Stimulated activated CD4-positive, alpha-beta T cell treated with anti-CD3 and anti-CD28 coated beads, Interleukin-15, amount 100 ng/mL, for 24 hours (primary cell): ENCODE measurements around the gene CTNND2.
A peak's percentile ranks its signal among the peaks of the same experiment; 100 is the strongest.

Experiments
- DNase-seq: peaks from one replicate; pipeline ENCODE4 v3.0.0-alpha.2; 2020

CTNND2 gene

DNA sequence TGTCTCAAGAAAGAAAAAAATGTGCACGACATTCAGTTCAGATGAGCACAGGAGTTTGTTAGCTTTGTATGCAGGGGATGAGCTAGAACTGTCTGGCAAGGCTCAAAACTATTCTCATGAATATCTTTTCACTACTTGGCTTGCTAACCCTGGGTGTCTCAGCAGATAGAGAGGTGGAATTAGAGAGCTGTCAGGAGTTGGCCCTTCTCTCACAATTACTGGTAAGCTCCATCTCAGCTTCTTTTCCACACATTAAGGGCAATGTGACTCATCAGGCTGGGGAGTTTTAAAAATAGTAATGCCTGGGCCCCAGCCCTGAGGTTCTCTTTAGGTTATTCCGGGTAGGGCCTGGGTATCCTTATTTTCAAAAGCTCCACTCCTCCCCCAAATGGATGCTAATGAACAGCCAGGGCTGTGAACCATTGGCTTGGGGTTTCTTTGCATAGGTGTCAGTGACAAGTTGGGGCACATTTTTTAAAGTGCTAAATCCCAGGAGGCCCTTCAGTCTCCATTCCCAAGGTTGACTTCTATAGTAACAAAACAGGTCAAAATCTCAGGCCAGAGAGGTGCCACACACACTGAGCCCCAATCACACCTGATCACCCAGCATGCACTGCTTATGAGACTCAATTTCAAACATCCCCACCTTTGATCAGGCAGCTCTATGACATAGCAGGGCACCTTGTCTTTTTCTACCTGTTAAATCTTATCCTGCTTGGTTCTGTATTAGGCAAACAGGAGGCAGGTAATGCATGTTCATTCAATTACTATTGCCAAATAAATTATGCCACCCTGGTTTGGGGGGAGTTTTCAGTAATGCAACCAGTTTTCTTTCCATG lies 903.5 kb downstream of the CTNND2 start:
- no peak for DNase-seq

DNA sequence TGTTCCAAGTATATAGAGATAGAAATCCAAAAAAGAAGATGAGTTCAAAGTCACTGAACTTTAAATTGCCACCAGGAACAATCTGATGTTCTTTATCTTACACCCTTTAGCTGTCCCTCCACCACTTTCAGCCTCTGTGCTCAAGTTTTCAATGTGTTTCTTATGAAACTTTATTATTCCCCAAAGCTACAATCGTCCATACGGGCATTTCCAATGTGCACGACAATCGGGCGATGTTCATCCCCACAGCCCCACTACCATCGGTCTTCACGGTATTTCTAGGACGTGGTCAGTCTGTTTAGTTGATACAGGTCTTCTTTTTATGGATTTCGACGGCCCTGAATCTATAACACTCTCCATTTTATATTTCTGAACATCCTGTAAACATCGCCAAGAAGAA lies 904.5 kb downstream of the CTNND2 start:
- no peak for DNase-seq

DNA sequence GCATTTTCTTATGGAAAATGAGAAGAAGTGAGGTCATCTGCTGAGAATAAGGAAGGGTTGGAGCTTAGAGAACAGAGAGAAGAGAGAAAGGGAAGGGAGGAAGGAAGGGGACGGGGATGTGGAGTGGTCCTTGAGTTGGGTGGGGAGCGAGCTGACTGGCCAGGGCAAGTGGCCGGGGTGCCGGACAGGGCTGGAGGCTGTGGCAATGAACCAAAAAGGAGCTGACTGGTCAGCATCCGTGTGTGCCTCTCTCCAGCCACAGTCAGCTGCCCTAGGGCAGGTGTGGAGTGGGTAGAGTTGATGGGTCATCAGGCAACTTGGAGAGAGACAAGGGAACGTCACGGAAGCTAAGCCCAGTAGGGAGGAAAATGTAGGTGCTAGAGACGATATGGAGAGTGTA lies 908.4 kb downstream of the CTNND2 start:
- DNase-seq: no peak

DNA sequence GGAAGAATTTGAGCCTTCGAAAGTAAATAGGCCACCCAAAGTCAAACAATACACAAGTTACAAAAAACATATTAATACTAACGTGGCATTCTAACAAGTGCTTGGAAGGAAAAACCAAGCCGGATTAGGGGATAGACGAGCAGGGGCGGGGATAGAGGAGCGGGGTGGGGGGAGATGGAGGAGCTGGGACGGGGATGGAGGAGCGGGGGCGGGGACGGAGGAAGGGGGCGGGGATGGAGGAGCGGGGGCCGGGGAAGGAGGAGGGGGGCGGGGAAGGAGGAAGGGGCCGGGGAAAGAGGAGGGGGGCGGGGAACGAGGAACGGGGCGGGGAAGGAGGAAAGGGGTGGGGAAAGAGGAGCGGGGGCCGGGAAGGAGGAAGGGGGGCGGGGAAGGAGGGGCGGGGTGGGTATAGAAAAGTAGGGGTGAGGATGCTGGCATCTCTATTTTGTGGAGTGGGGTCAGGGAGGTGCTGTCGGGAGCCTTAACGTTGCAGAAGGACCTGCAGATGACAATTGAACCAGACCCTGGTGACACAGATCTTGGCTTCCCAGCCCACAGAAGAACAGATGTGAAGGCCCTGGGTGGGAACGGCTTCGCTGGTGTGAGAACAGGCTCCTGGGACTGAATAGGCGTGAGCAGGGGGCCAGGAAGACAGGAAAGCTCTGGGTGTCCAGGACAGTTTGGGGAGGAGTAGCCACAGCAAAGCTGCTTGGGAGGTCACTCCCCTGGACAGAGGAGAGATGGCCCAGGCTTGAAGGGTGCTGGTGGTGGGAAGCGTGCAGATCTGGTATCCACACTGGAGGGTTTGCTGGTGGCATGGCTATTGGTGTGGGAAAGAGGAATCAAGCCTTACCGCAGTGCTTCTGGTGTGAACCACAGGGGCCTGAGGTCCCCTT lies 909.9 kb downstream of the CTNND2 start:
- DNase-seq: no peak

DNA sequence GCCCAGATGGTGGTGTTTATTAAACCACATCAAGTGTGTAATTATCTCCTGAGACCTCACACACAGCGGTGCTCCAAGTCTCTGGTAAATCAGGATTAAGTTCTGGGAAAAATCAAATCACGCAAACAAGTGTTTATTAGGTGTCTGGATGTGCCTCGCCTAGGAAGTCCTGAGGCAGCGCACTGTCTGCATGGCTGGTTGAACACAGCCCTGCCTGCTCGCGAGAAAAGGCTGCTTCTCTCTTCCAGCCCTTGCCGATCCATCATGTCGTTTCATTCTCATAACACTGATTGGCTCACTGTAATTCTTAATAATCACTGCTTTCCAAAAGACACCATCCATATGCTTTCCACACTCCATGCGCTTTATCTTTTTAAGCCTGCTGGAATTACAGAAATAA lies 913.6 kb downstream of the CTNND2 start:
- no peak for DNase-seq

DNA sequence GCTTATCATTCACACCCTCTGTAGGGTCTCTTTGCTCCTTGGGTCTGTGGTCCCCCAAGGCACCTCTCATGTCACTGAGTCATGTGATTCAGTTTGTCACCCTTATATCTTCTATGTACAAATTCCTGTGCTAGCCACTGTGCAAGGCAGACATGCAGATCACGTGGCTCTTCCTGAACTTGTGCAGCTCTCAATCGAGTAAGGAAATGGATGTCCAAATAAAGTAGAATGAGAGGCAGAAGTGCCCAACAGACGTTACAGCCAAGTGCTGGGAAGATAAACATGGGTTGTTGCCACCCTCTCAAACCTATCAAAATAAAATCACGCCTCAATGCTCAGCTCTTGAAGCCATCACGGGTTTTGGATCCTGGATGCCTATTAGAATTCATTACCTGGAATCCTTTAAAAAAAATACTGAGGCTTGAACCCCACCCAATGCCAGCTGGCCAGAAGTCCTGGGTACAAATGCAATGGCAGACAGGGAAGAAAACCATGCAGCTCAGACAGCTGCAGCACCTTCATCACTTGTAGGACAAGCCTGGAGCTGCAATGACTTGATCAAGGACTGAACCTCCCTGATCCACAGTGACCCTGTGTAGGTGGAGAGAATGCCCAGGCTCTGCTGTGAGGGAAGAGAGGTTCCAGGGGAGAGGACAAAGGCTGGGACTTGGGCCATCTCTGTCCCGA lies 914.5 kb downstream of the CTNND2 start:
- no peak for DNase-seq

DNA sequence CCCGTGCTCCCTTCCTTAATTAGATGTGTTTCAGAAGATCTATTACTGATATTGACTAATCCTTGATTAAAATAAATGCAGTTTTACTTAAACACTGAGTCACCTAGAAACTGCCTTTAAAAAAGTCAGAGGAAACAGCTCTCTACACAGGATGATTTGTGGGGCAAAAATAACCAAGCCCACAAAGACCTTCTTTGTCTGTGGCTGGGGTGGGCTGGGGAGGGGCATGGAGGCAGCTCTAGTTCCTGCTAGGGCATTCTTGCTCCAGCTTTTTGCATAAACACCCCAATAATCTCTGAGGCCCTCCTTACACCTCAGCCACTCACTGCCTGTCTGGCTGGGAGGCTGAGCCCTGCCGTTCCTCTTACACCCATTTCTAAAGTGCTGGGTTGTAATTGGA lies 915.6 kb downstream of the CTNND2 start:
- DNase-seq: no peak

DNA sequence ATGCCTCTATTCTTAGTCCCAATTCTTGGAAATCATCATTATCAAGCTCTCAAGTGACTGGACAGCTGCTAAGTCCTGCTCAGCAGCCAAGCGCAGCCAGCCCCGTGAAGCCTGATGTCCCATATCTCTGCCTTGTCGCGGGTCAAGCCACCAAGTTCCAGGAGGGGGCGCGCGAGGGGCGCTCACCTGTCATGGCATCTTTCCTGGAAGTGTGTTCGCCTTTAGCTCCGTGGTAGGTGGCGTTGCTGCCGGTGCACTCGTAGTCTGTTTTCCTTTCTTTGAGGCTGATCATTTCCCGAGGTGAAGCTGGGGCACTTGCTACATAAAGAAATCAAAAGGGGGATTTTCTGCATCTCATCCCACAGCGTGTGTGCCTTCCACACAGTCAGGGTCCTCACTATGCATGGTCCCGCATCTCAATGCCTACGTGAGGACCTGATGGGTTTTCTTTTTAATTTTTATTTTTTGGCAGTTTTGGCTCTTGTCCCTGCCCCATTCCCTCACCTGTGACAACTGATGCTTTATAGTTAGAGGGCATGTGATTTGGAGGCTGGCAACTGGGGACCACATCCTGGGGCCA lies 916.2 kb downstream of the CTNND2 start:
- DNase-seq: peak; percentile 83

DNA sequence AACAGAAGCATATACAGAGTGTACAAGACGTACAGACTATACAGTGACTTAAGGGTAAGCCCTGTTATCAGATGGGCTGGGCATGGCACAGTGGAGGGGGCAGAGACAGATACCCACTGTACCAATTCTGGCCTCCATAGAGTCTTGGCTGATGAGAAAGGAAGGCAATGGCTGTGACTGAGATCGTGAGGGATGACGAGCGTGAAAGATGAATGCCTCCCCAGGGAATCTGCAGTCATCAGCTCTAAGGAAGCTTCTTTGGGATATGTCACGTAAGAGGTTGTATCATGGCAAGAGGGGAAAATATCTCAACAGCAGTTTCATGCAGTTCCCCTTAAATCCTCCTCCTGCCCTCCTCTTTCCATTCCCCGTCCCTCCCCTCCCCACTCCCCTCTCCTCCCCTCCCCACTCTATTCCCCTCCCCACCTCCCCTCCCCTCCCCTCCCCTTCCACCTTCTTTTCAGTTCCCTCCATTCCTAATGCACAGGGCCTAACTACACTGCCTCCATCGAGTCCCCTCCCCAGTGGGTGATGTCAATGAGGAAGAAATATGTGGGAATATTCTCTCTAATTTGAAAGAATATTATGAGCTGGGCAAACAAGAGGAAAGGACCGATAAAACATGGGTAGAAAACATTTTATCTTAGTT lies 916.8 kb downstream of the CTNND2 start:
- no peak for DNase-seq

DNA sequence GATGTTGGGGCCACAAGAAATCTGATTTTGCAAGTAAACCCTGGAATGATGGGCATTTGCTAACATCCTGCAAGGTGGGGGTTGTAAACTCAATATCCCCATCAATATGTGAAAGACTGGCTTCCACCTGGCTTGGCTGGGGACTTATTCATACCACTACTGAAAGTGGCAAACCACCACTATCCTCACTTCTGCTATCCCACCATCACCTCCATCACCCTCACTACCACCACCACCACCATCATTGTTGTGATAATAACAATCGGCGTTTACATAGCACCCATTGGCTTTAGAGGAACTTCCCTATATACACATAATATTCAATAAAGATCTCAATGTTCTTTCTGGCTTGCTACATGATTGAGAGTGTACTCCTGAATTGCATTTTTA lies 918.5 kb downstream of the CTNND2 start:
- no peak for DNase-seq

DNA sequence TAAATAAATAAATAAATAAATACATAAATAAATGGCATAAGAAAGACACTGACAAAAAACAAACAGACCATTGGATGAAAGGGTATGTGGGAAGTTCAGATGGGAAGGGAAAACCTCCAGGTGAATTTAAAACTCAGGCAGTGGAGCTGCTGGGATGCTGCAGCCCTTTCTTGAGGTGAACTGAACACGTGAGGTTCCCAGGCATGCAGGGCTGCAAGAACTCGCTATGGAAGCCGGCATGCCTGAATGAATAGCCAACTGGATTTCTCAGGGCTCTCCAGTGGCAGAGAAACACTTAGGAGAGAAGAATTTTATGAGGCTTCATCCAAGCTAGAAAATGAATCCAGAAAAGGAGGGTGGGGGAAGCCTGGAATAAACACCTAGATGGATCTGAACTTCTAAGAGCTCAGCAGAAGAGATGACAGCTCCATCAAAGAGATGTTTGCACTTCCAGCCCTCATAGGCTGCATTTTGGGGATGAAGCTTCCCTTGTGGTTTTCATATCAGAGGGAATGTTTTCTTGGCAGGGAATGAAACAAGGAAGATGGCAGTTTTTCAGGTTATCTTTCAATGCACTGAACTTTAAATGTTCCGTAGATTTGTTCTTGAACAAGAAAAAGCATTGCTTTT lies 919.0 kb downstream of the CTNND2 start:
- DNase-seq: no peak

DNA sequence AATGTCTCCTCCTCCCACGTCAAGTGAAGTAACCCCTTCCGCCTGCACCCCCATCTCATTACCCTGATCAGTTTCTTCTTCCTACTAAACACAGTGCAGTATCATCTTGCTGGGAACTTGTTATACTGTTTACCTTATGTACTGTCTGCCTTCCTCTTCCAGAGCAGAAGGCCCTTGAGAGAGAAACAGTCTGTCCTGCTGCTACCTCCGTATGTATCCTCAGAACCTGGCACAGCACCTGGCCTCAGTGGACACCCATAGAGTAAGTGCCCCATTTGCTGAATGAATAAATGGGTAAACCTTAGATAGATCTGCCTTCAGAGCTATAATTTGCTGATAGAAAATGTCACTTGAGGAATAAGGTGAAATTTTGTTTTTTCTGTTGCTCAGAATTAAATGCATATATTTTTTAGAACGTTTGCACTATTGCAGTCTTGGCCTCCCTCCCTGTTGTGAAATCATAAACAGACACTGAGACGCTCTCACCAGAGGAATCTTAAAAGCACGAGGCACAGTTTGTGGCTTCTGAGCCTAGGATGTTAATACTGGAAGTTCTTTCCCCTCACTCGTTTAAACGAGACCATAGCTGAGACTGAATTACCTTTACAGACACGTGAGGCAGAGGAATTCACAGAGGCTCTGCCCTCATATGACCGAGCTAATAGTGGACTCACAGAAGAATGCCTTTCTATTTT lies 920.1 kb downstream of the CTNND2 start:
- no peak for DNase-seq

DNA sequence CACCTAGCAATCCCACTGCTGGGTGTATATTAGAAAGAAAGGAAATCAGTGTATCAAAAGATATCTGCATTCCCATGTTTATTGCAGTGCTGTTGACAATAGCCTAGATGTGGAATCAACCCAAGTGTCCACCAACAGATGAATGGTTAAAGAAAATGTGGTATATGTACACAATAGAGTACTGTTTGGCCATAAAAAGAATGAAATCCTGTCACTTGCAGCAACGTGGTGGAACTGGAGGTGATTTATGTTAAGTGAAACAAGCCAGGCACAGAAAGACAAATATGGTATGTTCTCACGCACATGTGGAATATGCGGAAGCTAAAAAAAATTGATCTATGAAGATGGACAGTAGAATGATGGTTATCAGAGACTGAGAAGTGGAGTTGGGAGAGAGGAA lies 921.6 kb downstream of the CTNND2 start:
- DNase-seq: no peak

DNA sequence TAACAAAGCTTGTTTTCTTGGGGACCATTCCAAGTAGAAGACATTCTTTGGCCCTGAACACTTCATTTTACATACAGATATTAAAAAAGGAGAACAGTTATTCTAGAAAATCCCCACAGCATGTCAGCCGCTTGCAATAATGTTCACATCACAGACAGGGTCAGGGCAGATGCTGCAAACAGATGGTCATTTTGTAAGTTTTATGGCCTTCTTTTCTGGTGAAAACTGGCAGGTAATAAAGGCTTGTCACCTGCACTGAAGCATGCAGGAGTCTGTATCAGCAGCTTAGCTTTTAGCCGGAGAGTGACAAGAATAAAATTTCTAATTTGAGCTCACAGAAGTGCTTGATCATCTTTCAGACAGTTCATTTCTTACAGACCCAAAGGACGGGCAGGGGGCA lies 922.3 kb downstream of the CTNND2 start:
- no peak for DNase-seq

DNA sequence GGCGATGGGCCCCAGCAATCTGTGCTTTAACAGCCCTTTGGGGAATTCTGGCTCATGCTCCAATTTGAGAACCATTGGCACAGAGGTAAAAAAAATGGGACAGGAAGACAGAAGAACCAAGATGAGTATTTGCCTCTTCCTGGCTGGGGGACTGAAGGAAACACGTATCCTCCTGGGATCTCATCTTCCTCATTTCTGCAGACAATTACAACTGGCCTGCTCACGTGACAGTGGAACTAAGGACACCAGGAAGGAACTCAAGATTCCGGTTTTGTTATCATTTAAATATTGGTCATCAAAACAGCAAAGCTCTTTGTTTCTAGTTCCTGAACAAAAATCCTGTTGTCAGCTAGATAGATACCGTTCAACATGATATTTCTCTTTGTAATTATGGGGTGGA lies 927.2 kb downstream of the CTNND2 start:
- DNase-seq: no peak

DNA sequence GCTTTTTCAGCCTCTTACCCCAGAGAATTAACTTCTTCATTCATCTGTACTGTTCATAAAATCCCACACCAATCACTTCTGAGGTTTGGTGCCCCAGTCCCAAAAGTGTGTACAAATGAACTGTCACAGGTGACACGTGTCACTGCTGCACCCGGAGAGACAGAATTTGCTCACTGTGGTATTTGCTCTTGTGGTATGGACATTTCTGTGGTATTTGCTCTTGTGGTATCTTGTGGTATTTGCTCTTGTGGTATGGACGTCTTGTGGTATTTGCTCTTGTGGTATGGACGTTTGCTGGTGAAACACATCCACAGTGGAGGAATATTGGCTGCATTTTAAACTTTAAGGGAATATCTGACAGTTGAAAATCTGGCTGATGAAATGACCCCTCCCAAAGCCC lies 928.3 kb downstream of the CTNND2 start:
- DNase-seq: no peak

DNA sequence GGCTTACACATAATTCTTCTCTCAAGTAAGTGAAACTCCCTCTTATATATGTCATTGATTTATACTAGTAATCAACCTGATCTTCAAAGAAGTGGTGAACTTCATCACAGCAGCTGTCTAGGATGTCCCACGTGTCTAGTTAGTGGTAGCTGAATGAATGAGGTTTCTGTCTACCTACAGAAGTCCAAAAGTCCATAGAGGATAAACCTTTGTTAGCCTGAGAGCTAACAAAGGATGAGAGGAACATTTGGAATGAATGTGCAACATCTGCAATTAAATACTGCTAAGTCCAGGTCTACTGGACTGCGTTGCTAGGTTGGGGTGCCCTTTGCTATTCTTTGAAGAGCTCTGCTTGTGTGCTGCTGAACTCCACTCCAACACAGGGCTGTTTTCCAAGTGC lies 929.4 kb downstream of the CTNND2 start:
- no peak for DNase-seq

DNA sequence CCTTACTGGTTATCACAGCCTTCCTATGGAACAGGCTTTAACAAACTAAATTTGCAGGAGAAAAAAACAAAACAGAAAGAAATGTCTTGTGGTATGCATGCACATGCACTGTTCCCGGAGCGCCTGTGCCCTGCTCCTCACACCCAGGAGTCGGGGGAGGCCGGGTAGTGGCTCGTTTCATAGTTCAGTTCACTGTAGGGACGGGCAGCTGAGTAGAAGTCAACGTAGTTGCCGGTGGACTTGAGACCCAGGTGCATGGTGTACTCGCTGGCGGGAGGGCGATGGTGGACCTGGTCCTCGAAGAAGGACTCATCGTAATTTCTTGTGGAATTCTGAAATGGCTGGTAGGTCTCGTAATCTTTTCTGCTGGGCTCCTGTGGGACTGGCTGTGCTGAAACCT lies 930.9 kb downstream of the CTNND2 start:
- no peak for DNase-seq

DNA sequence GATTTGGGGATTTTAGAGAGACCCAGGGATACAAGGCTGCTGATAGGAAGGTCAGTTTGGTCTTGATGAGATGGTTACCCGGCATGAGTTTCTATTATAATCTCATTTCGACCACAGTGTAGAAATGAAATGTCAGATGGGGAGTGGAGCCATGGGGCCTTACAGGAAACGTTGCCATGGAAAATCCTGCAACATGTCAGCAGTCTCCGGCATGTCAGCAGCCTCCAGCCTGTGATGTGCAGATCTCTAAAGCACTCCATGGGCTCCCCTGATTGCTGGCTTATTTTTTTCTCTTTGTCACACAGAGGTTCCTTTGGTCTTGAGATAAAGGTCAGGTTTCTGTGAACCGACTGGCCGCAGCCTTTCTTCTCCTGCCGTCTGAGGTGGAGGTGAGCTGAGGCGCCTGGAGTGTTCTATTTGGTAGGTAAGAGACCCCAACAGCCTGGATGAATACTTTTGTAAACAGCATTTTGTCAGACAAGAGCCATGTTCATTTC lies 934.5 kb downstream of the CTNND2 start:
- DNase-seq: no peak

DNA sequence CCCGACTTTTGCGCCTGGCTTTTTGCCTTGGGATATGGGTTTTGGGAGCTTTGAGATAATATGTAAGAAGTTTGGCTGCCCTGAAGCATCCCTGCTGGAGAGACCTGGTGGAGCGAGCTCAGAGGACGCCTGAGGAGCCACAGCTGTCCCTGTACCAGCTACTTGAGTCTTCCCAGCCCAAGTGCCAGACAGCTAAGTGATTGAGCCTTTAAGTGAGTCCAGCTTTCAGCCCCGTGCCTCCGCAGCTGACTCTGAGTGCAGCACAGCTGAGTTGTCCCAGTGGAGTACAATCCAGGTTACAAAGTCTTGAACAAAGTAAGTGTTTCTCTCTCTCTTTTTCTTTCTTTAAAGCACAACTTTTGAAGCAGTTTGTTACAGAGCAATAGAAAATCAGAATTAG lies 939.4 kb downstream of the CTNND2 start:
- no peak for DNase-seq

DNA sequence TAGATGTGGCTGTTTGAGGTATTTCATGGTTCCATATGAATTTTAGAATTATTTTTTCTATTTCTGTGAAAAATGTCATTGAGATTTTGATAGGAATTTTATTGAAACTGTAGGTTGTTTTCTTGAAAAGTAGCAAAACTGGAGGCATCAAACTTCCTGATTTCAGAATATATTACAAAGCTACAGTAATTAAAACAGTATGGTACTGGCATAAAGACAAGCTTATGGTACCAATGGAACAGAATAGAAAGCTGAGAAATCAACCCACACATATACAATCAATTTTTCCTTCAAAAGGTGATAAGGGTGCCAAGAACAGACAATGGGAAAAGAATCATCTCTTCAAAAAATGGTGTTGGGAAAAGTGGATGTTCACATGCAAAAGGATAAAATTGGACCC lies 945.5 kb downstream of the CTNND2 start:
- DNase-seq: no peak
